ENCODE results near the gene RAB1A. TPM values are rescaled to one million over a fixed set of nuclear protein-coding genes. Genes with fewer than 3 reads are reported as not detected.
A peak's percentile ranks its signal among the peaks of the same experiment; 100 is the strongest.

Gene RAB1A
- total RNA-seq, 4 donors from 2014 or later, result 87.1 to 114 (median 98.8) TPM

GRCh38 chr2:65092791-65093190 lies 37.1 kb downstream of the RAB1A start:
- 81 to 89% methylated on average over 4 of the region's 4 CpGs for WGBS, 2 donors
- peaks cover under 1 to 10% of the 10 kb centered on the region in 2 donors for H3K4me1 ChIP-seq
- H3K27me3 ChIP-seq, result no peaks in the 10 kb centered on the region
- H3K9me3 ChIP-seq, result no peaks in the 10 kb centered on the region
- peaks cover 9 to 27% of the 10 kb centered on the region in 2 donors for H3K36me3 ChIP-seq
- intact Hi-C loops (cut with DNase I), result no loop called here
- DNase-seq, result no peak
- TF ChIP-seq CTCF (IDR thresholded peaks at IDR 0.05), result no peak
- H3K27ac ChIP-seq, result no peak overlapping the region
- H3K4me3 ChIP-seq (replicated peaks in 1 of 3), result no peak overlapping the region

GRCh38 chr2:65085148-65085547 lies 44.8 kb downstream of the RAB1A start:
- Histone ChIP-seq H3K27ac (no peak overlapping the region), H3K9me3 (no peaks in the 10 kb centered on the region), H3K4me3 (replicated peaks in 1 of 3) (no peak overlapping the region), H3K36me3 (peaks cover 28 to 37% of the 10 kb centered on the region in 2 donors), H3K4me1 (peaks cover 9 to 11% of the 10 kb centered on the region in 2 donors), H3K27me3 (no peaks in the 10 kb centered on the region)
- 97 to 100% methylated on average over 3 of the region's 3 CpGs for WGBS, 2 donors
- DNase-seq, result no peak
- intact Hi-C loops (cut with DNase I), result no loop called here
- TF ChIP-seq POLR2A (IDR thresholded peaks at IDR 0.05), result no peak
- no peak for TF ChIP-seq CTCF (IDR thresholded peaks at IDR 0.05)

GRCh38 chr2:65081232-65081685 lies 48.6 kb downstream of the RAB1A start:
- 74 to 80% methylated on average over 4 of the region's 4 CpGs for WGBS, 2 donors
- peak overlapping the region in 1 of 3 donors; percentile 8 for H3K27ac ChIP-seq
- H3K36me3 ChIP-seq, result peaks cover 25 to 44% of the 10 kb centered on the region in 2 donors

GRCh38 chr2:65079017-65079416 lies 50.9 kb downstream of the RAB1A start:
- Histone ChIP-seq H3K27ac (peak overlapping the region in 1 of 3 donors; percentile 41), H3K4me1 (peaks cover 29 to 40% of the 10 kb centered on the region in 2 donors), H3K4me3 (replicated peaks in 1 of 3) (no peak overlapping the region), H3K9me3 (no peaks in the 10 kb centered on the region), H3K36me3 (peaks cover 16 to 31% of the 10 kb centered on the region in 2 donors), H3K27me3 (no peaks in the 10 kb centered on the region)
- no peak for DNase-seq
- intact Hi-C loops (cut with DNase I), result no loop called here
- 97 to 100% methylated on average over 6 of the region's 6 CpGs for WGBS, 2 donors
- TF ChIP-seq CTCF (IDR thresholded peaks at IDR 0.05), result no peak
- no peak for TF ChIP-seq POLR2A (IDR thresholded peaks at IDR 0.05)

More at GRCh38 chr2:65081232-65081685, 48.6 kb downstream of the RAB1A start:
- intact Hi-C loops (cut with DNase I), result no loop called here
- DNase-seq, result no peak
- no peaks in the 10 kb centered on the region for H3K27me3 ChIP-seq
- H3K4me1 ChIP-seq, result peaks cover 15 to 20% of the 10 kb centered on the region in 2 donors
- H3K9me3 ChIP-seq, result no peaks in the 10 kb centered on the region
- TF ChIP-seq POLR2A (IDR thresholded peaks at IDR 0.05) (no peak), CTCF (IDR thresholded peaks at IDR 0.05) (no peak)
- no peak overlapping the region for H3K4me3 ChIP-seq (replicated peaks in 1 of 3)

- peak in 1 of 2 donors; percentile 51 for DNase-seq
- no peaks in the 10 kb centered on the region for H3K9me3 ChIP-seq
- 91 to 92% methylated on average over 7 of the region's 7 CpGs for WGBS, 2 donors
- H3K4me3 ChIP-seq (replicated peaks in 1 of 3), result no peak overlapping the region
- H3K27ac ChIP-seq, result peak overlapping the region; percentile 4 to 94 (median 28)
- peaks cover 10 to 24% of the 10 kb centered on the region in 2 donors for H3K36me3 ChIP-seq
- intact Hi-C loops (cut with DNase I), result no loop called here
- TF ChIP-seq POLR2A (IDR thresholded peaks at IDR 0.05) (no peak), CTCF (IDR thresholded peaks at IDR 0.05) (no peak)
- H3K27me3 ChIP-seq, result no peaks in the 10 kb centered on the region
- peaks cover 38 to 47% of the 10 kb centered on the region in 2 donors for H3K4me1 ChIP-seq
These were observed 52.0 kb downstream of the RAB1A start for GRCh38 chr2:65077898-65078297.

Measured in thyroid gland (tissue), 4 donors.